GM12878 (cell line): ENCODE measurements around the gene WNK2.
"Not testable (repeated sequence)": the region's sequence is repeated elsewhere in the genome, so short reads cannot be mapped to it uniquely, and the experiment has no call there.

Experiments used
- GABPA ChIP-seq: IDR thresholded peaks from 2 replicates; pipeline ENCODE4 v1.6.1; 2014; ENCODE audit warnings: antibody characterized with exemption, low read depth, mild to moderate bottlenecking, inconsistent platforms
- POLR2A ChIP-seq: IDR thresholded peaks from 2 replicates; pipeline ENCODE4 v1.6.1; 2011; ENCODE audit warnings: low read depth, mild to moderate bottlenecking, low read length
- RAD21 ChIP-seq: IDR thresholded peaks from 2 replicates; pipeline ENCODE4 v1.6.1; 2011; ENCODE audit warnings: mild to moderate bottlenecking, low read depth, low read length, moderate library complexity; ENCODE audit not compliant: insufficient read depth
- TF ChIP-seq, protein P1 (sequence below), 3 experiments: IDR thresholded peaks in 2 of 3; conservative IDR thresholded peaks in 1 of 3; 2 replicates each; pipeline ENCODE4 v1.5.1; 2011; ENCODE audit warnings: low read depth in 3 of 3, low read length in 3 of 3, mild to moderate bottlenecking in 3 of 3, control low read depth in 2 of 3, moderate library complexity in 2 of 3, inconsistent platforms in 1 of 3, mixed read lengths in 1 of 3; ENCODE audit not compliant: control insufficient read depth in 2 of 3, insufficient read depth in 1 of 3; ENCODE audit errors: extremely low read depth in 1 of 3
- TF ChIP-seq, protein P2 (sequence below): IDR thresholded peaks from 2 replicates; pipeline ENCODE4 v1.6.1; 2012; ENCODE audit warnings: mild to moderate bottlenecking, low read depth, low read length

GRCh38 chr9:93323446-93323954 lies 139.6 kb downstream of the WNK2 start:
- TF ChIP-seq, protein P1, sequence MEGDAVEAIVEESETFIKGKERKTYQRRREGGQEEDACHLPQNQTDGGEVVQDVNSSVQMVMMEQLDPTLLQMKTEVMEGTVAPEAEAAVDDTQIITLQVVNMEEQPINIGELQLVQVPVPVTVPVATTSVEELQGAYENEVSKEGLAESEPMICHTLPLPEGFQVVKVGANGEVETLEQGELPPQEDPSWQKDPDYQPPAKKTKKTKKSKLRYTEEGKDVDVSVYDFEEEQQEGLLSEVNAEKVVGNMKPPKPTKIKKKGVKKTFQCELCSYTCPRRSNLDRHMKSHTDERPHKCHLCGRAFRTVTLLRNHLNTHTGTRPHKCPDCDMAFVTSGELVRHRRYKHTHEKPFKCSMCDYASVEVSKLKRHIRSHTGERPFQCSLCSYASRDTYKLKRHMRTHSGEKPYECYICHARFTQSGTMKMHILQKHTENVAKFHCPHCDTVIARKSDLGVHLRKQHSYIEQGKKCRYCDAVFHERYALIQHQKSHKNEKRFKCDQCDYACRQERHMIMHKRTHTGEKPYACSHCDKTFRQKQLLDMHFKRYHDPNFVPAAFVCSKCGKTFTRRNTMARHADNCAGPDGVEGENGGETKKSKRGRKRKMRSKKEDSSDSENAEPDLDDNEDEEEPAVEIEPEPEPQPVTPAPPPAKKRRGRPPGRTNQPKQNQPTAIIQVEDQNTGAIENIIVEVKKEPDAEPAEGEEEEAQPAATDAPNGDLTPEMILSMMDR (IDR thresholded peaks at IDR 0.05 in 2 of 3, conservative IDR thresholded peaks at IDR 0.05 in 1 of 3; ENCODE audit: control insufficient read depth in 2 of 3, extremely low read depth in 1 of 3, insufficient read depth in 1 of 3, low read depth in 3 of 3, low read length in 3 of 3): not testable (repeated sequence)
- not testable (repeated sequence) for TF ChIP-seq RAD21, POLR2A, GABPA
- TF ChIP-seq, protein P2, sequence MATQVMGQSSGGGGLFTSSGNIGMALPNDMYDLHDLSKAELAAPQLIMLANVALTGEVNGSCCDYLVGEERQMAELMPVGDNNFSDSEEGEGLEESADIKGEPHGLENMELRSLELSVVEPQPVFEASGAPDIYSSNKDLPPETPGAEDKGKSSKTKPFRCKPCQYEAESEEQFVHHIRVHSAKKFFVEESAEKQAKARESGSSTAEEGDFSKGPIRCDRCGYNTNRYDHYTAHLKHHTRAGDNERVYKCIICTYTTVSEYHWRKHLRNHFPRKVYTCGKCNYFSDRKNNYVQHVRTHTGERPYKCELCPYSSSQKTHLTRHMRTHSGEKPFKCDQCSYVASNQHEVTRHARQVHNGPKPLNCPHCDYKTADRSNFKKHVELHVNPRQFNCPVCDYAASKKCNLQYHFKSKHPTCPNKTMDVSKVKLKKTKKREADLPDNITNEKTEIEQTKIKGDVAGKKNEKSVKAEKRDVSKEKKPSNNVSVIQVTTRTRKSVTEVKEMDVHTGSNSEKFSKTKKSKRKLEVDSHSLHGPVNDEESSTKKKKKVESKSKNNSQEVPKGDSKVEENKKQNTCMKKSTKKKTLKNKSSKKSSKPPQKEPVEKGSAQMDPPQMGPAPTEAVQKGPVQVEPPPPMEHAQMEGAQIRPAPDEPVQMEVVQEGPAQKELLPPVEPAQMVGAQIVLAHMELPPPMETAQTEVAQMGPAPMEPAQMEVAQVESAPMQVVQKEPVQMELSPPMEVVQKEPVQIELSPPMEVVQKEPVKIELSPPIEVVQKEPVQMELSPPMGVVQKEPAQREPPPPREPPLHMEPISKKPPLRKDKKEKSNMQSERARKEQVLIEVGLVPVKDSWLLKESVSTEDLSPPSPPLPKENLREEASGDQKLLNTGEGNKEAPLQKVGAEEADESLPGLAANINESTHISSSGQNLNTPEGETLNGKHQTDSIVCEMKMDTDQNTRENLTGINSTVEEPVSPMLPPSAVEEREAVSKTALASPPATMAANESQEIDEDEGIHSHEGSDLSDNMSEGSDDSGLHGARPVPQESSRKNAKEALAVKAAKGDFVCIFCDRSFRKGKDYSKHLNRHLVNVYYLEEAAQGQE: not testable (repeated sequence)
